Subcutaneous preadipocyte (primary cell): Measurements from ENCODE around the gene CENPVL3. TPM values are rescaled to one million over a fixed set of nuclear protein-coding genes. Genes with fewer than 3 reads are reported as not detected.

Source experiments
- total RNA-seq: library from RNA; depleted of rRNA; stranded (reverse); fragments of >200 nt; gene quantifications from 2 replicates; pipeline ENCODE4 v1.2.3, GENCODE V29; 2012

Gene CENPVL3
- total RNA-seq, result not detected in 2 replicates

GRCh38 chrX:51618241-51619155, at the start of gene CENPVL3:
Gene CENPVL3 (minus strand): TSS chrX:51618912. CDS start chrX:51618873, 39 bp downstream.

Other genes starting within 250 kb of the CENPVL3 start
- 10.3 and 12.1 TPM in 2 replicates for gene NUDT11, start 122.3 kb downstream of the CENPVL3 start, total RNA-seq
- under 0.01 TPM in 1 of 2 replicates, not detected in the other for gene CENPVL2, start 63.9 kb upstream of the CENPVL3 start, total RNA-seq
- gene CENPVL1, start 91.6 kb upstream of the CENPVL3 start, total RNA-seq, result under 0.01 TPM in 1 of 2 replicates, not detected in the other
- gene GSPT2, start 124.5 kb upstream of the CENPVL3 start, total RNA-seq, result 6.2 and 6.8 TPM in 2 replicates